Right atrium auricular region (tissue), 2 donors: ENCODE measurements around the gene TRIM4. TPM values are rescaled to one million over a fixed set of nuclear protein-coding genes. Genes with fewer than 3 reads are reported as not detected.

Source experiments
- DNase-seq: peaks from one replicate; pipeline ENCODE4 v3.0.0-alpha.2; 2019; ENCODE audit warnings: low spot score
- H3K27ac ChIP-seq, 2 donors: fragments of 200-600 bp; sonication (generic); 1 replicate in 1 of 2; 2 replicates in 1 of 2; pipeline ENCODE4 v1.5.1; 2016 to 2019
- H3K27me3 ChIP-seq, 2 donors: fragments of 200-600 bp; sonication (generic); one replicate each; pipeline versions ENCODE4 v1.5.1 to v1.6.0; 2017 to 2019
- H3K36me3 ChIP-seq: fragments of 200-600 bp; sonication (generic); one replicate; pipeline ENCODE4 v1.5.1; 2016
- H3K4me1 ChIP-seq, 2 donors: fragments of 200-600 bp; sonication (generic); one replicate each; pipeline versions ENCODE4 v1.5.1 to v1.6.0; 2017 to 2019
- H3K4me3 ChIP-seq, 2 donors: fragments of 200-600 bp; sonication (generic); 1 replicate in 1 of 2; 2 replicates in 1 of 2; pipeline ENCODE4 v1.5.1; 2017 to 2019; ENCODE audit warnings: mild to moderate bottlenecking in 1 of 2, moderate library complexity in 1 of 2
- H3K9me3 ChIP-seq, 2 donors: fragments of 200-600 bp; sonication (generic); one replicate each; pipeline ENCODE4 v1.5.1; 2019
- CTCF ChIP-seq, 2 donors: fragments of 200-600 bp; sonication (generic); IDR thresholded peaks; one replicate each; pipeline ENCODE4 v1.5.1; 2019; ENCODE audit warnings: antibody characterized with exemption in 2 of 2
- total RNA-seq, 2 donors: library from RNA; depleted of rRNA; stranded (reverse); fragments of >200 nt; gene quantifications; one replicate each; pipeline ENCODE4 v1.1.0, GENCODE V29; 2016

Gene TRIM4
- total RNA-seq, 2 donors from 2014 or later, result 8.8 to 13.3 TPM

GRCh38 chr7:99930376-99930775, 11.0 kb upstream of the TRIM4 start:
- Histone ChIP-seq H3K9me3 (no peaks in the 10 kb centered on the region), H3K27ac (no peak overlapping the region), H3K36me3 (no peaks in the 10 kb centered on the region), H3K4me1 (peaks cover 0 to 13% of the 10 kb centered on the region in 2 donors), H3K27me3 (no peaks in the 10 kb centered on the region), H3K4me3 (no peak overlapping the region)
- no peak for DNase-seq
- no peak for TF ChIP-seq CTCF (IDR thresholded peaks at IDR 0.05)

- no peaks in the 10 kb centered on the region for H3K9me3 ChIP-seq
- H3K27me3 ChIP-seq, result no peaks in the 10 kb centered on the region
- DNase-seq, result no peak
- no peaks in the 10 kb centered on the region for H3K36me3 ChIP-seq
- H3K4me1 ChIP-seq, result peaks cover 0 to 13% of the 10 kb centered on the region in 2 donors
- H3K4me3 ChIP-seq, result peak overlapping the region in 1 of 2 donors; percentile 41
- TF ChIP-seq CTCF (IDR thresholded peaks at IDR 0.05), result no peak
- H3K27ac ChIP-seq, result peak overlapping the region in 1 of 2 donors; percentile 47
Measured at GRCh38 chr7:99929730-99930053, 10.4 kb upstream of the TRIM4 start.

GRCh38 chr7:99928994-99929729, 9.8 kb upstream of the TRIM4 start, which contains the start of gene GJC3:
Gene GJC3 (minus strand): TSS chr7:99929620. CDS start chr7:99929620, 0 bp downstream.
- Histone ChIP-seq H3K4me3 (peak within 1 kb of the TSS; percentile 23 to 41), H3K27ac (peak within 1 kb of the TSS; percentile 13 to 47)
- peak; percentile 63 for DNase-seq

DNA sequence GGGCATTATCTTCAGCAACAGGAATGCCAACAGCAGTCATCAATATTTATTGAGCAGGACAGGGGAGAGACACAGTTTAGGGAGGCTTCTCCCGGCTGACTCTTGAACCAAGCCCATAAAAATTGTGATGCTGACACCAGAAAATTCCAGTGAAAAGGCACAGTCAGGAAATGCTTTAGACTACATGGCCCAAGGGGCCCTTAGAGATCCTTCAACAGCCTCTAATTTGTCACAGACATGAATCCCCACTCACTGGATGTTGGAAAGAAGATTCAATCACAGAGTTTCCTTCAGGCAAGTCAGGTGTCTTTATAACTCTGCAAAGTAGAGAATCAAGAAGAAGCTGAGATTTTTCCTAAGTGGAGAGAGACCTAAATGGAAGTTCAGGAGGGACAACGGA, 8.9 kb upstream of the TRIM4 start:
- Histone ChIP-seq H3K4me1 (peaks cover 0 to 13% of the 10 kb centered on the region in 2 donors), H3K9me3 (no peaks in the 10 kb centered on the region), H3K36me3 (no peaks in the 10 kb centered on the region), H3K4me3 (no peak overlapping the region), H3K27me3 (no peaks in the 10 kb centered on the region), H3K27ac (no peak overlapping the region)
- DNase-seq, result no peak
- TF ChIP-seq CTCF (IDR thresholded peaks at IDR 0.05), result no peak

More at GRCh38 chr7:99928994-99929729, 9.8 kb upstream of the TRIM4 start, which contains the start of gene GJC3:
- TF ChIP-seq CTCF (IDR thresholded peaks at IDR 0.05), result peak in 1 of 2 donors; percentile 60
- no peaks in the 10 kb centered on the region for H3K27me3 ChIP-seq
- H3K36me3 ChIP-seq, result no peaks in the 10 kb centered on the region
- H3K9me3 ChIP-seq, result no peaks in the 10 kb centered on the region
- H3K4me1 ChIP-seq, result peaks cover 0 to 13% of the 10 kb centered on the region in 2 donors

DNA sequence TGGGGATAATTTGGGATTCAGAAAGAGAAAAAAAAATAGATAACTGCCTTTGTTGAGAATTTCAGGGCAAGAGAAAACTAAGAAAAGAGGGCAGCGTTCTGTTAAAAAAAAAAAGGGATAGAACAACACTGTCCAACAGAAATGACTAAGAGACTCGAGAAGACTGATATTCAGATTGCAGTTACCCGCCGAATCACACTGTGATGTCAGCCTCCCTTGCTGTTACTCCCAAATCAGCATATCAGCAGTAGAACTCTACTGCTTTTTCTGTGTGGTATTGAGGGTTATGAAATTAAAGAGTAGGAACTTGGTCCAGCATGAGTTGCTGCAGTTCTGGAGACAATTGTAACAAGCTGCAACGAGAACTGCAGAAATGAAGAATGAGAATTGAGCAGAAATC, 8.2 kb upstream of the TRIM4 start:
- Histone ChIP-seq H3K4me3 (no peak overlapping the region), H3K27me3 (no peaks in the 10 kb centered on the region), H3K27ac (no peak overlapping the region), H3K9me3 (no peaks in the 10 kb centered on the region), H3K36me3 (no peaks in the 10 kb centered on the region), H3K4me1 (peaks cover 0 to 13% of the 10 kb centered on the region in 2 donors)
- no peak for TF ChIP-seq CTCF (IDR thresholded peaks at IDR 0.05)
- no peak for DNase-seq
